LHCN-M2 (cell line): ENCODE results near the gene SLC35D1. TPM values are rescaled to one million over a fixed set of nuclear protein-coding genes. Genes with fewer than 3 reads are reported as not detected.

Experiments used
- DNase-seq: peaks from one replicate; pipeline ENCODE4 v3.0.0-alpha.2; 2012; ENCODE audit warnings: low read depth
- total RNA-seq: library from RNA; depleted of rRNA; stranded (reverse); fragments of >200 nt; gene quantifications from 2 replicates; pipeline ENCODE4 v1.2.3, GENCODE V29; 2014

Gene SLC35D1
- total RNA-seq, 1 experiment from 2014 or later = 44.6 TPM

DNA sequence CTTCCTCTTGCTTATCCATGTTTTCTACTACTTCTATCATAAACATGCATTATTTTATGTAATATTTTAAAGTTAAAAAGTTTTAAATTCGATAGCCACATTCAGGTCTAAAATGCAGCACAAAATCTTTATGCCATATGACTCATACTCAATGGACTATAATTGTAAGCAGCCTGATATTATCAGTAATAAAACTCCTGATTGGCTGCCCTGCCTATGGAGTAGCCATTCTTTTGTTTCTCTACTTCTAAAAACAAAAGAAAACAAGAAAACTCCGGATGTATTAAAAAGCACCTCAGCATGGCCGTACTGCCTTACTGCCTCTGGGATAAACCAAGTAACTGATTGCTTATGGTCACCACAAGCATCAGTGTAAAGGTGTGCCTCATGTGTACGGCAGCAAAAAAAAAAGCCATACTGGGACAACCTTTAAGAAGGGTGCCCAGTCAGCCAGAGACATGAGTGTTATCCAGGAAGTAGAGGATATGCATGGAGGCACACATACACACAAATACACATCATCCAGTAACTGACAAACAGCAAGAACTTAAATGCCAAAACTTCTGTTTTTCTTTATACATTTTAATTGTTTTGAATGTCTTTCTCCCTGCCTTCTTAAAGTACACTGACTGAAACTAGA lies 9.2 kb downstream of the SLC35D1 start:
- no peak for DNase-seq

DNA sequence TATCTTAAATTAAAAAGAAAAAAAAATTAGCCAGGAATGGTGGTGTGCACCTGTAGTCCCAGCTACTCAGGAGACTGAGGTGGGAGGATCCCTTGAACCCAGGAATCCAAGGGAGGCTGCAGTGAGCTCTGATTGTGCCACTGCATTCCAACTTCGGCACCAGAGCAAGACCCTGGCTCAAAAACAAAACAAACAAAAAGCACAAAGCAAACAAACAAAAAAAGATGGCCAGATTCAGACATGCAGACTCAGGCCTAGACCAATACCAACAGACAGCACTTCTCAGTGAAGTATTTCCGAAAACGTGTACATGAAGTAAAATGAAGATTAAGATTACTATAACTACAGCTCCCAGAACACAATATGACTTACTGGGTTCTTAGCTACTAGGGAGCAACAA lies 10.6 kb downstream of the SLC35D1 start:
- DNase-seq = no peak

DNA sequence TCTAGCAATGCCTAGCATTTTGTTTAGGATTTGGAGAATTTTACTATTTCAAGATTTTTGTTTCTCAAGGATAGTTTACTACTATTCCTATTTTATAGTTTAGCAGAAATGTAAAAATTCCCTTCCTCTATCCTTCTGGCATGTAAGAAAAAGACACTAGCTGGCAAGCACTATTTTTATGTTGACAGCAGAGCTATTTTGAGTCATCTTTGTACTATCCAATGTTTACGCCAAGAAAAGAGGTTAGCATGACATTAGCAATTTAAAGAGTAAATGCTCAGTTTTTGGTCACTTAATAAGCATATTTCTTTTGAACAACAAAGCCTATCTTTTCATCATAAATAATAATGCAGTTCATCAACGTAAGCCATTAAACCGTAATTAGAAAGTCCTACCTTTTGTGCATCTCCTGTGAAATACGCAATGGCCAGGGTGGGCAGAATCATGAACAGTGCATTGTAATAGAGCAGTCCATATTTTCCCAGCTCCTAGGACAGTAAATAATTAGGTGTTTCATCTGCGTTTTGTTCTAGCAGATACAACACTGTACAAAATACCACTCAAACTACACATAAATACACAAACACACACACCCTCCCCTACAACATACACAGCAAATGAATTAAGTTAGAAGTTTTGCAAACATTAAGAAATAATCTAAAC lies 12.0 kb downstream of the SLC35D1 start:
- DNase-seq = no peak

DNA sequence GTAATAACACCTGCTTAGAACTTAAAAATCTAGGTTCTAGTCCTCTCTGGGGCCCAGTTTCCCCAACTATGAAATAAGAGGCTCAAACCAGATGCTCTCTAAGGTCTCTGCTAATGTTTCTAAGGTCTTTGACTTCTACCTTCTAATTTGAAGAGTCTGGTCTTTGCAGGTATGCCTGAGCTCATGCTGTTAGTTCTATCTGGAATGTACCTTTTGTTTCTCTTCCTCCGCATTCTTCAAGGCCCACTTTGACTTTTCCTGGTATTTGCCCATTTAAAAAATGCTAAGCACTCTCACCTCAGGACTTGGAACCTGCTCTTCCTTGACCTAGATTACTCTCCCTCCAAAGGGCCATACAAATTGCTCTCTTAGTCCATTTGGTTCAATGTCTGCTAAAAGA lies 13.5 kb downstream of the SLC35D1 start:
- no peak for DNase-seq

DNA sequence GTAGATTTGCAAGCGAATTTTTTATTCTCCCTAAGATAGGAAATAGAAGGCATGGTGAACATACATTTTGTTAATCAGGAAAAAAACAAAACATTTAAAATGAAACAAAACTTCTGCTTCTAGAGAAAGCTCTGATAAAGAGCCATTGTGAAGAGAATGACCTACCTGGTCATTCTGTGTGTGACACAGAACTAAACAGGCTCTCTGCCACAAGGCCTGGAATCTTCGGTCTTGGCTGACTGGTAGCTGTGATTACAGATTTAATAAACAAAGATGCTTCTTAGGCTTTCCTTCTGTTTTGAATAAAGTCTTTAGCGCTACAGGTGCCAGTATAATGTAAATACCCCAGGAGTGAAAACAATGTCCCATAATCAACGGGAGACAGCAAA lies 22.1 kb downstream of the SLC35D1 start:
- no peak for DNase-seq

DNA sequence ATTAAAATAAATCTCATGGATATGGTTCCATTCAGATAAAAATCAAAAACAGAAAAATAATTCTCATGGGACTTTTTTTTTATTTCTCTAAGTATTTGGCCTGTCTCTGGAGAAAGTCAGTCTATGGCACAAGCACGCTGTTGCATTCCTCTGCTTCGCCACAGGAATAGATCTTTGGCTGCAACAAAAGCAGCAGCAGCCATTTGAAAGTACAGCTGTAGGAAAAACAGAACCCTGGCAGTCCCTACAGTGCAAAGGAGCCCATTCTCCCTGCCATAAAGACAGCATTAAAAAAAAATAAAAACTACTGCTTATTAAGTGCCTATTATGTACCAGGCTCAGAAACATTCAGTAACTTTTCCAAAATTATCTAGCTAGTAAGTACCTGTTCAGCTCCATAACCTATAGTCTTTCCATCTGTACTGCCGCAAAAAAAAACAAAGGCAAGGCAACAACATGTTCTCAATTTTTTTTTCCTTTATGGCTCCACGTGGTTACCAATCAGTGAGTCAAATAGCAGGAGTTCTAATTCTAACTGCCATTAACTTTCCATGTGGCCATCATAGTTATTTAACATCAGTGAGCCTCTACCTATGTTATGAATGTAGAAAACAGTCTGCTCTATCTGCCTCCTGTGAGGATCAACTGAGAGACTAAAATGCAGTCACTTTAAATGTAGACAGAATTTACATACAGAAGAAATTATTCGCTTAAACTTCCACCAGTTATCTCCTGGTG lies 22.7 kb downstream of the SLC35D1 start:
- DNase-seq = no peak

DNA sequence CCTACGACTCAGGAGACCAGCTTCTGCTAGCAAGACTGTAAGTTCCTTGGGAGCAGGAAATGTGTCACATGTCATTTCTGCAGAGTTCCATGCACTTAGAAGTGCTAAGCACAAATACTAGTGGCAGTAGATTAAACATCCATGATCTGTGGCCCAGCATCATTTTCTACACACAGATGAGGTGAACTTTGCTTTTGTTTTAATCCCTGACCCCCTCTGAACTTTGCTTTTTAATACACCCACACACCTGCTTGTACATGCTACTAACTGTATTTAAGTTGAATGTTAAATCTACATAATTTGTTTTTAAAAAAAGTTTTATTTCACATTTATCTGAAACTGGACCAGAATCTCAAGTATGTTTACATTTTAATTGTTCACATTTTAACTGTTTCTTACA lies 24.5 kb downstream of the SLC35D1 start:
- no peak for DNase-seq

DNA sequence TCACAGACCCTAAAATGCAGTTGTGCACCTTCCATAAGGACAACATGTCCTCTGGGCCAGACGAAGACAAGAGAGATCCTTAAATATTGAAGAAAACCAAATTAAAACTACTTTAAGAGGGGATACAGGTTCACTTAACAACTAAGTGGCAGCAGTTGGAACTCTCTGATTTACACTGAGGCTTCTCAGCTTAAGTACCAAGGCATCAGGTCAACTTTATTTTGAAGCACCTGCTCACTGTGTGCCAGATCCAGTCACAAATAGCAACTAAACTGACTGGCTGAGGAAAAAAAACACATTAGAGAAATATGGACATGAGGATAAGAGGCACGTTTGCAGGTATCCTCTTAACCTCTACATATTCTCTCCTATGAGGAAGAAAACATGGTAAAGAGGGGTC lies 33.2 kb downstream of the SLC35D1 start:
- DNase-seq = no peak

DNA sequence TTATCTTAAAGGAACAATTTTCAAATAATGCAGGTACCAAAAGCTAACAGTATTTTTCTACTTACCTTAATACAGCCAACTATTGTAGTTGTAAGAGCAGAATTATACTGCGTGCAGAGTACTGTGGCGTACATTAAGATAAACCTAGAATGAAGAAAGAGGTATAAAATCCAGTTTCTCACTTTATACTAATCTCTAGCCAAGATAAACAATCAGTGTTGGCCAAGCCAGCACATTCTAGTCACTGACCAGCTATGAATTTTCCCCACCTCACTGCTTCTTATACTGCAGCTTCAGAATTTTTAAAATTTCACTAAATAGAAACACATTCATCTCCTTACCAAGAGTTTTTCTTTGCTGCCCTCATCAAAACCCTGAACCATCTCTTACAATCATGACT lies 33.6 kb downstream of the SLC35D1 start:
- no peak for DNase-seq

DNA sequence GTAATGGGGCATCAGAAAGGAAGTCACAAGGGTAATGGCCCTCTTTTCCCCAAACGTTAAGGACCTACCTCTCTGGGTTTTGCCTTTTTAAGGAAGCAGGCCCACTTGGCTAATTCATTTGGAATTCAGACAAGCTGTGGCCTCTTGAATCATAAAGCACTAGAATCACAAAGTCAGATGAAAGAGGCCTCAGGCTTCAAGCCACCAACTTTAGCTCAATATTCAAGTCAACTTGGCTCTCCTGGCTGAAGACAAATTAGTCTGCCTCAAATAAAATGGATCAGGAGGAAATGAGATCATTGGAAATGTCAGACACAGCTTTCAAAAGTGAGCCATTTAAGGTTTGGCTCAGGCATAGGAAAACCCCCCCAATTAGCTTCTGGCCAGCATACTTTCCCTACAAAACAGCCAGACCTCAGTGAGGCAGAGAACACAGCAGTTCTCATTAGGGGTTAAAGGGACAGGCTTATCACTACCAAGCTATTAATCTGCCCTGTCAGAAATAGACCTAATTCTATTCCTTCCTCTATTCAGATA lies 34.3 kb downstream of the SLC35D1 start:
- no peak for DNase-seq

DNA sequence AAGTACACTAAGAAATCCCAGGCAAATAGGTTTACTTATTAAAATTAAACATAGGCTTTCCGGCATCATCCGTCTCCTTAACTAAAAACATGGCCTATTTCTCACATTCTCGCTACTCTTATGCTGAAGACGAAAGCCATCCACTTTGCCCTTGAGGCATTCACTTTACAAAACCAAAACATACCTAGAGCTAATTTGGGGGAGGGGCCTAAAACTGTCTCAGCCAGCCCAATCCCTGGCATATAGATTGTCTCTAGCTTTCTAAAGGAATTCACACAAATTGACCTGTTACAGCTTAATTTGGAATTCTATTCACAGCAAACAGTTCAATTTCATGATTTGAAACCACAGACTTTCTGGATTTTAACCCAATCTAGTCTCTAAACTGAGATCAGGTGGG lies 34.8 kb downstream of the SLC35D1 start:
- no peak for DNase-seq

DNA sequence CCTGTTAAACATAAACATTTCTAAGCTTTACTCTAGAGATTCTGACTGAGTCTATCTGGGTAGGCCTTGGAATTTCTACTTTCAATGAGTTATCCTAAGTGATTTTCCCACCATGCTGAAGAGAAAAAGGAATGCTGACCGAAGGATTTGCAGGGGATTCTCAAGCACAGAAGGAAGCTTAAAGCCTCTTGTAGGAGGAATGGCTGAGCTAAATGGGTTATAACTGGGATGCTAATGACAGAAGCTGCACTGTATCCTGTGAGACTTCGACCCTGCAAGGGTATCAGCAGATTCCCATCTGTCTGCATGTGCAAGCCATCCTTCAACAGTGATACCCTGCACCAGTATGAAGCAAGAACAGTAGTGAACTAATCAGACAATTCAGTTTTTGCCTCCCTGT lies 35.4 kb downstream of the SLC35D1 start:
- no peak for DNase-seq

DNA sequence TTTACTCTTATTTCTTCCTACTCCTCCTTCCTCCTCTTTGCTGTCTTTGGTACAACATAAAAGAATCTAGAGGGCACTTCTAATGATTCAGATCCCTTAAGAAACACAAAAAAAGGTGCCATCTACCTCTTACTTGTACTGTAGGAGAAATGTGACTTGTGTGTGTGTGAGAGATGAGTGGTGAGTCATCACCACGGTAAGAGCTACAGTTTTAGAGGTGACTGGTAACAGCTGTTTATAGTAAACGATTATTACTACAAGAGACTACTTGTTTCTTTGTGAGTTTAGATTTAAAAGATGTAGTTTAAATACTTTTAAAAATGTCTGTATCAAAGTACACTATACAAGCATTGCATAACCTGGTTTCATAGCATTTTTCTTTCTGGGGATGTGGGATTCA lies 40.4 kb downstream of the SLC35D1 start:
- peak; percentile 80 for DNase-seq

DNA sequence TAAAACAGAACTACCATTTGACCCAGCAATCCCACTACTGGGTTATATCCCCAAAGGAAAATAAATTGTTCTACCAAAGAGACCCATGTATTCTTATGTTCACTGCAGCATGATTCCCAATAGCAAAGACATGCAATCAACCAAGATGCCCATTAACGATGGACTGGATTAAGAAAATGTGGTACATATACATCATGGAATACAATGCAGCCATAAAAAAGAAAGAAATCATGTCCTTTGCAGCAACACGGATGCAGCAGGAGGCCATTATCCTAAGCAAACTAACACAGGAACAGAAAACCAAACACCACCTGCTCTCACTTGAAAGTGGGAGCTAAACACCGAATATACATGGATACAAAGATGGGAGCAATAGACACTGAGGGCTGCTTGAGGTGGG lies 44.2 kb downstream of the SLC35D1 start:
- no peak for DNase-seq

DNA sequence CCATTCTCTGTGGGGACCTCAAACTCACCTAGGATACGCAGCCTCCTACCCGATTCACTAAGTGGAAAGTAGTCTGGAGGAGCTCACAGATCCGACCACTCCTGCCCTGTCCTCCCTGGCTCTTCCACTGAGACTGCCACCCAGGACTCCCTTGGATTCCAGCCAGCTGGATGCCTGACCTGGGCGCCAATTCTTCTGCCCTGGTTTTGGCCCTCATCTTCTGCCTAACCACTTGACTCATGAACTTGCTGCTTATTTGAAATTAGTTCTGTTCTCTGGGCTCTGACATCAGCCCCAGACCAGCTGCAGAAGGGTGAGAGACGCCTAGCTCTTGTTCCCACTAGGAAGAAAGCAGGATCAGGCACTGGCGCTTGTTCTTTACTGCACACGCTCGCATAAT lies 48.9 kb downstream of the SLC35D1 start:
- peak; percentile 26 for DNase-seq

DNA sequence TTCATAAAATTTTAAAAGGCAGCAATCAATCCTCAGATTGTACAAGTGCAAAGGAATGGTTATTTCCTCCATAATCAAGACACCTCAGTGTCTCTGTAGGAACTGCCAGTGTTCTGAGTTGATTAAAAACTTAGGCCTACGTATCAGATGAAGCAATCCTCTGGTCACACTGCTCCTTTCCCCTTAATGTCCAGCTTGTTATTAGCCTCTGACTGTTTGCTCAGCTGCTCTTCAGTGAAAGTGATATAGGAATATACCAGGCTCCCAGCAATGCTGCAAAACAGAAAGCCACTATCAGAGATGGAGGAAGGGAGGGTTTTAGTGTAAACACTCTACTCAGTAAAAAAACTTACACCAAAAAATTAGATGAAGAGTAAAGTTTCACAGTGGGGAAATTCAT lies 49.8 kb downstream of the SLC35D1 start:
- peak; percentile 81 for DNase-seq

DNA sequence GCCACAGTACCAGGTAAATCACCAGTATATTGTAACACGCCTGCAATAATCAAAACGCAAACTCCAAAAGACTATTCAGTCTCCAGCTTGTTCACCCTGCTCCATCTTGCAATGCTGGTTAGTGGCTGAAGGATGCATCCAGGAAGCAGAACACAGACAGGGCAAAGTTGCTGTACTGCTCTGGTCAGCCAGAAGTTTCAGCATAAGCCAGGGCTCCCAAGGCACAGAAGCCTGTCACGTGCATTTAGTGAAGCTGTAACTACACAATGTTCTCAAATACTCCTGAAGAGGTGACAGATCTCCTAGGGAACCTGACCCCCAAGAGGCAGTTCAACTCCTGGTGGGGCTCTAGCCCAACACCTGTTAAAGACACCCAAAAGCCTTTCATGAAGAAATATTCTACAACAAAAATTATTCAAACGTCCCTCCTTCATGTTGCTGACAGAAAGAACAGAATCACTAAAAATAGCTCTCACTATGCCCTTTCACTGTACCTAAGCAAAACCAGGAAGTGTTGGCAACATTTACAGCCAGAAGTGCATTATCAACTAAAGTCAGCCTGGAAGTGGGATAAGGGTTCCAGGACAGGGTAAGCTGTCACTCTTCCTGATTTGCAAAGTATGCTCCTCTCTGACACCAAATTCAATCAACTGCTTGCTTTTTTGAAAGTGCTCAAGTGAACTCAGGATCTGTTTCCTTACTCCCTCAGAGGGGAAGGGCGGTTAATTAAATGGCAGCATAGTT lies 52.1 kb downstream of the SLC35D1 start:
- DNase-seq = no peak

DNA sequence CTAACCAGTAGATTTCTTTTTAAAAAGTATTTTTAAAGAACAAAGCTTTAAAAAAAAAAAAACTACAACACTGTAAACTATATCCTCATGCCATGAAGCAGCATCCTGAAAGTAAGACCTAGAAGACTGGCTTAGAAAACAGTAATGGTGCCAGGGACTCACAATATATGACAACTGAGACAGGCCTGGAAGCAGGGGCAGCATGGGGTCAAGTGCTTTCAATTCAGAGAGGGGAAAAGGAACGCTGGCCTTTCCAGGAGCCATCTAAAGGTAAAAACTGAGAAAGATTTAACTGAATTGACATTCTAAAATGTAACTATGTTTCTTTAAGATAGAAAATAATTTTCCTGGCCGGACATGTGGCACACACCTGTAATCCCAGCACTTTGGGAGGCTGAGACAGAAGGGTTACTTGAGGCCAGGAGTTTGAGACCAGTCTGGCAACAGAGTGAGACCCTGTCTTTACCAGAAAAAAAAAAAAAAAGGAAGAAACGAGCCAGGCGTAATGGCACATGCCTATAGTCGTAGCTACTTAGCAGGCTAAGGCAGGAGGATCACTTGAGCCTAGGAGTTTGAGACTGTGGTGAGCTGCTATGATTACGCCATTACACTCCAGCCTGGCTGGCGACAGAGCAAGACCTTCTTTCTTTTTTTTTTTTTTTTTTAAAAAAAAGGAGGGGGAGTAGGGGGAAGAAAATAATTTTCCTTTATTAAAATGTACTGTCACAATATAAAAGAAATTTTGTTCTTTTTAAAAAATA lies 54.1 kb downstream of the SLC35D1 start:
- DNase-seq = no peak

DNA sequence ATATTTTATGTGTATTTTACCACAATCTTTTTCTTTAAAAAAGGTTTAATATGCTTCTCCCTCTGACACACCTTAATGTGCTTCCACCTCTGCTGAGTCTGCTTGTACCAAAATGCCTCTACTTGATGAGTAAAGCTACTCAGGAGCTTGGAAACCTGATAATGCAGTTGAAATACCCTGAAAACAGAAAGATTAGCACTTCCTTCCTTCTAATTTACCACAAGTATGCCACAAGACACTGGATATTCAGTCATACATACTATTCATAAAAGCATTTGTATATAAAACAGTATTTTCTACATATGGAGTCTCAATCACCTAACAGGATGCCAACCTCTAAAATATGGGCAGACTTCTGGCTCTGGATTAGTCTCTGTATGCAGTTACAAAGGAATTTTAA lies 55.0 kb downstream of the SLC35D1 start:
- peak; percentile 29 for DNase-seq

DNA sequence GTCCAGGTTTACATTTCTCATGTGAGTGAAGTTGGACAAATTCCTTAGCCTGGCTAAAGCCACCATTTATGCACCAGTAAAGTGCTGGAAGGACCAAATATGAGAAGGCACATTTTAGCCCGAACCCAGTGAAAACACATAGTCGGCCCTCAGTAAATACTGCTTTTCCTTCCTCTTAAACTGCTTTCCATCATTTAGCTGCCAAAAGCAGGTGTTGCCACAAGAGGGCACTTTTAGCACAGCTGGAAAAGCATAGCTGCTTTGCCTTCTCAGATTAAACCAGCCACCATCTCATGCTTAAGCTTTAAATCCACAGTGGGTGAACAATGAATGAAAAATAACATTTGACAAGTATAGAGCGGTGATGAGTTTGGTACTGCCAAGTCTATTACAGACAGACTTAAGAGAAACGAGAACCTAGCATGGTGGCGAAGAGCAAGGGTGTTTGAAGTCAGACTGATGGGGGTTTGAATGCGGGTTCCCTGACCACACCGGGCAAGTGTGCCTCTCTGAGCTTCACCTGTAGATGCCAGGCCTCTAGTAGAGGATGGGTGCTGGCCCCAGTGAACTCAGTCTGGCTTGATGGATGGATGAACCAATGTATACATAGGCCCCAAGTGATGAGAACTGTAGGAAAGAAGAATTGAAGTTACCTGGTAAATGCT lies 57.8 kb downstream of the SLC35D1 start:
- DNase-seq = peak; percentile 65

DNA sequence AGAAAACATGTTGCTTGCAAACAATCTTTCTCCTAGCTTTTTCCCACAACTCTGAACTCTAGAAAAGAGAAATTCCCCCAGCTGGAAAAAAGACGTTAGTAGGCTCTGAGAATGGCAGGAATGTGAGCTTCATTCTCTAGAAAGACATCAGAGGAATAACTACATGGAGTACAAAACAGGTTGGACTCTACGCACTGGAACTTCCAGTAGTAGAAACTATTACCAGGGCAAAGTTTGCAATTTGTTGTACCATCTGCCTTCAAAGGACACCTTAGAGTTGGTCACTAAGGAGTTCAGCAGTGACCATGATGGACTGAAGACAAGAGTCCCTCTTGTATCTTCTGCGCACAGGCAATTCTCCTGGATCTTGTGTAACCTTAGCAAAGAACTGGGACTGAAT lies 60.9 kb downstream of the SLC35D1 start:
- DNase-seq = no peak
